ENCODE measurements around the gene SPINT1.

The SPINT1 gene, protein sequence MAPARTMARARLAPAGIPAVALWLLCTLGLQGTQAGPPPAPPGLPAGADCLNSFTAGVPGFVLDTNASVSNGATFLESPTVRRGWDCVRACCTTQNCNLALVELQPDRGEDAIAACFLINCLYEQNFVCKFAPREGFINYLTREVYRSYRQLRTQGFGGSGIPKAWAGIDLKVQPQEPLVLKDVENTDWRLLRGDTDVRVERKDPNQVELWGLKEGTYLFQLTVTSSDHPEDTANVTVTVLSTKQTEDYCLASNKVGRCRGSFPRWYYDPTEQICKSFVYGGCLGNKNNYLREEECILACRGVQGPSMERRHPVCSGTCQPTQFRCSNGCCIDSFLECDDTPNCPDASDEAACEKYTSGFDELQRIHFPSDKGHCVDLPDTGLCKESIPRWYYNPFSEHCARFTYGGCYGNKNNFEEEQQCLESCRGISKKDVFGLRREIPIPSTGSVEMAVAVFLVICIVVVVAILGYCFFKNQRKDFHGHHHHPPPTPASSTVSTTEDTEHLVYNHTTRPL

DNA sequence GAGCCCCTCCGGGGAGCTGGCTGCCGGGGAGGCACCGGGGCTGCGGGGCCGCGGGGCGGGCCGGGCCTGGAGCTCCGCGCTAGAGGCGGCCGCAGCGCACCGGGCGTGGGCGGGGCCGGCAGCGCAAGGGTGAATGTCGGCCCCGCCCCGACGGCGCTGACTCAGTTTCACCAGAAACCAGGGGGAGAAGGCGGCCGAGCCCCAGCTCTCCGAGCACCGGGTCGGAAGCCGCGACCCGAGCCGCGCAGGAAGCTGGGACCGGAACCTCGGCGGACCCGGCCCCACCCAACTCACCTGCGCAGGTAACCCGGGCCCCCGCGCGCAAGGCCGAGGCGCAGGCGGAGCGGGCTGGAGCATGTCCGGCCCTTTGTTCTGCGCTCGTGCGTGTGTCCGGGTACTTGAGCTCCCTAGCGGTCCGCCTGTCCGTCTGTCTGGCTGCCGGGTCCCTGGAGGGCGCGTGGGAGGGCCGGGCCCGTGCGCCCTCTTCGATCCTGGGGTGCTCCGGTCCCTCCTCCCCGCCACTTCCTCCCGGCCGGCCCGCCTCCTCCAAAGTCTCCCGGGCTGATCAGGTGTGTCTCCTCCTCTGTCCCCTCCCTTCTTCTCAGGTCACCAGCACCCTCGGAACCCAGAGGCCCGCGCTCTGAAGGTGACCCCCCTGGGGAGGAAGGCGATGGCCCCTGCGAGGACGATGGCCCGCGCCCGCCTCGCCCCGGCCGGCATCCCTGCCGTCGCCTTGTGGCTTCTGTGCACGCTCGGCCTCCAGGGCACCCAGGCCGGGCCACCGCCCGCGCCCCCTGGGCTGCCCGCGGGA lies at the start of gene SPINT1:
SPINT1 (plus strand) TSS at position 164 of the 811 bp plus-strand sequence; CDS start at position 671, 507 bp downstream.
- intact Hi-C loops (cut with DNase I) = no loop called here
- DNase-seq = peak in 2 of 10 donors; percentile 57 to 79

- intact Hi-C loops (cut with DNase I) = no loop called here
- DNase-seq = no peak
Observed at GRCh38 chr15:40796041-40796440, 47.8 kb upstream of the SPINT1 start.

- intact Hi-C loops (cut with DNase I) = no loop called here
- DNase-seq = peak in 1 of 10 donors; percentile 16
Observed at GRCh38 chr15:40796512-40796911, 47.3 kb upstream of the SPINT1 start.

GRCh38 chr15:40799523-40799922 lies 44.3 kb upstream of the SPINT1 start:
- intact Hi-C loops (cut with DNase I) = no loop called here
- DNase-seq = no peak

GRCh38 chr15:40803076-40803475 lies 40.8 kb upstream of the SPINT1 start:
- intact Hi-C loops (cut with DNase I) = no loop called here
- DNase-seq = no peak

DNA sequence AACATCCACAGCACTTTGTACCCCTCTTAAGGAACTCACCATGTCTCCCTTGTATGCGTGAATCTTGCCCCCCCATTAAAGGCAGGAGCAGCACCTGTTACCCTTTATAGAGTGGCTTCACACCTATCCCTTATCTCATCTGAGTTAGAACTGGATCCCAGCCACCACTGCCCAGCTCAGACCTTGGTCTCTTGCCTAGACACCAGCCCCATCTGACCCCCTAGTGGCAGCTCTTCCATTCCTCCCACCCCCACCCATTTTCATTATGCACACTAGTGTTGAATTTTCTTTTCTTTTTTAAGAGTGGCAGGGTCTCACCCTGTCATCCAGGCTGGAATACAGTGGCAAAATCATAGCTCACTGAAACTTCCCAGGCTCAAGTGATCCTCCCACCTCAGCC lies 40.2 kb upstream of the SPINT1 start:
- intact Hi-C loops (cut with DNase I) = no loop called here
- DNase-seq = peak in 1 of 10 donors; percentile 6

DNA sequence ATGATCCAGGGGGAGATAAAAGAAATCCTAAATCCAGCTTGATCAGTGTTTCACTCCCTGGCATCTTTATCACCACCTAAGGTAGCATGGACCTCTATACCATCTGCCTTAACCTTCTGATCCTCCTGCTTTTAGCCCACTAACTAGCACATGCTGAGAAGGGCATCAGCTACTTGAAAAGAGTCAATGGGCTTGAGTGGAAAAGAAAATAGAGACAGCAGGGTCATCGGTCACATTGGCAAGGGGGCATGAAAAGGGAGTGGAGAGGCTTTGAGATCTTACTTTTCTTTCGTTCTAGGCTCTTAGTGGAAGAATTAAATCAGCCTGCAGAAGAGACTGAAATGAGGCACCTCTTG lies 37.2 kb upstream of the SPINT1 start:
- intact Hi-C loops (cut with DNase I) = loop anchor here (1.0 to 5.0 kb wide), 4 partner anchors 51 to 219 kb away; partner anchors contain the start of genes RMDN3 and VPS18
- no peak for DNase-seq

DNA sequence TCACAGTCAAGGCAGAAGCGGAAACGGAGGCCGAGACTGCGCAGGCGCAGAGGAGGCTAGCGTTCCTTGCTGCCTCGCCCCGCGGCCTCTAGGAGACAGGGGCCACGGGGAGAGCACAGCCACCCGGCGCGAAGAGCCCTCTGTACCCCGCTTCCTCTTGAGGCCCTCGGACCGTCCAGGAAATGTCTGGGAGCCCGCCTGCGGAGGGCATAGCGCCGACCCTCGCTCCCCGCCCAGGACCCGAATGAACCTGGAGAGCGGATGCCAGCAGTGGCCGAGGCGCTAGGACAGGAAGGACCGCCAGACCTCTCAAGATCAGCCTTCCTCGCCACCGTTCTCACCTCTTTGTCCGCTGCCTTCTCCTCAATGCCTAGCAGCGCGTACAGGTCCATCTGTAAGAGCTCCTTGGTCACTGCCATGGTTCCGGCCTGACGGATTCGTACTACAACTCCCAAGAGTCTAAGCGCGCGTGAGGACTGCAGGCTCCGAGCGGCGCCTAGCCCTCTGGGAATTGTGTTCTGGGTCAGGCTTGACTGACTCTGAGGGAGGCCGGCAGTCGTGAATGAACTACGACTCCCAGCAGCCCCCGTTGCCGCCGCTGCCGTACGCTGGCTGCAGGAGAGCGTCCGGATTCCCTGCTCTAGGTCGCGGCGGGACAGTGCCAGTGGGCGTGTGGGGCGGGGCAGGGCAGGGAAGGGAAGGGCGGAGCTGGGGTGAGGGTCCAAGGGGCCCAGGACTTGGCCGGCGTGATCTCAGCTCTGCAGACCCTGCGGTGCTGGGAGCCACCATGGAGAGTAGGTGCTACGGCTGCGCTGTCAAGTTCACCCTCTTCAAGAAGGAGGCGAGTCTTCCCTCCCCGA lies 36.6 kb upstream of the SPINT1 start, which contains the start of the genes DNAJC17 and ZFYVE19:
DNAJC17 (minus strand) TSS at position 446 of the 860 bp plus-strand sequence; CDS start at position 419, 27 bp downstream.
ZFYVE19 (plus strand) TSS at position 62 of the 860 bp plus-strand sequence; CDS start at position 563, 501 bp downstream.
- DNase-seq = peak; percentile 95 to 100 (median 98)
- intact Hi-C loops (cut with DNase I) = loop anchor here (1.0 to 5.0 kb wide), 4 partner anchors 52 to 220 kb away; partner anchors contain the start of genes RMDN3 and VPS18

- DNase-seq = peak in 1 of 10 donors; percentile 29
- intact Hi-C loops (cut with DNase I) = loop anchor here (1.0 to 5.0 kb wide), 4 partner anchors 53 to 221 kb away; partner anchors contain the start of genes RMDN3 and VPS18
Observed at GRCh38 chr15:40807888-40808461, 35.9 kb upstream of the SPINT1 start.

GRCh38 chr15:40808861-40809450 lies 34.9 kb upstream of the SPINT1 start:
- DNase-seq = peak in 1 of 10 donors; percentile 43
- intact Hi-C loops (cut with DNase I) = loop anchor here (5.0 kb wide), 1 partner anchor 222 kb away; no protein-coding TSS in a partner anchor

GRCh38 chr15:40812721-40813425 lies 31.0 kb upstream of the SPINT1 start:
- intact Hi-C loops (cut with DNase I) = no loop called here
- peak in 1 of 10 donors; percentile 66 for DNase-seq

GRCh38 chr15:40815042-40815698 lies 28.7 kb upstream of the SPINT1 start:
- peak in 3 of 10 donors; percentile 19 to 72 (median 24) for DNase-seq

DNA sequence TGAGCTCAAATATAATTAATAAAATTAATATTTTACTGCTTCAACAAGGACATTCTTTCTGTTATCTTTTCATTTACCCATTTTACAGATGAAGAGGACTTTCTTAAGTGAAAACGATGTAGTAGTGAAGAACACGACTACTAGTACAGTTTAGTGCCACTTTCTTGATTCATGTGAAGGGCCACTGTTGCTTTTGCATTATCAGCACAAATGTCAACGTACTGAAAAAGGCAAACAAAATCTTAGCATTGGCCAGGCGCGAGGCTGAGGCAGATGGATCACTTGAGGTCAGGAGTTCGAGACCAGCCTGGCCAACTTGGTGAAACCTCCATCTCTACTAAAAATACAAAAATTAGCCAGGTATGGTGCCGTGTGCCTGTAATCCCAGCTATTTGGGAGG lies 24.8 kb upstream of the SPINT1 start:
- intact Hi-C loops (cut with DNase I) = no loop called here
- no peak for DNase-seq

More at GRCh38 chr15:40815042-40815698, 28.7 kb upstream of the SPINT1 start:
- intact Hi-C loops (cut with DNase I) = no loop called here

GRCh38 chr15:40821195-40821594 lies 22.7 kb upstream of the SPINT1 start:
- intact Hi-C loops (cut with DNase I) = no loop called here

DNA sequence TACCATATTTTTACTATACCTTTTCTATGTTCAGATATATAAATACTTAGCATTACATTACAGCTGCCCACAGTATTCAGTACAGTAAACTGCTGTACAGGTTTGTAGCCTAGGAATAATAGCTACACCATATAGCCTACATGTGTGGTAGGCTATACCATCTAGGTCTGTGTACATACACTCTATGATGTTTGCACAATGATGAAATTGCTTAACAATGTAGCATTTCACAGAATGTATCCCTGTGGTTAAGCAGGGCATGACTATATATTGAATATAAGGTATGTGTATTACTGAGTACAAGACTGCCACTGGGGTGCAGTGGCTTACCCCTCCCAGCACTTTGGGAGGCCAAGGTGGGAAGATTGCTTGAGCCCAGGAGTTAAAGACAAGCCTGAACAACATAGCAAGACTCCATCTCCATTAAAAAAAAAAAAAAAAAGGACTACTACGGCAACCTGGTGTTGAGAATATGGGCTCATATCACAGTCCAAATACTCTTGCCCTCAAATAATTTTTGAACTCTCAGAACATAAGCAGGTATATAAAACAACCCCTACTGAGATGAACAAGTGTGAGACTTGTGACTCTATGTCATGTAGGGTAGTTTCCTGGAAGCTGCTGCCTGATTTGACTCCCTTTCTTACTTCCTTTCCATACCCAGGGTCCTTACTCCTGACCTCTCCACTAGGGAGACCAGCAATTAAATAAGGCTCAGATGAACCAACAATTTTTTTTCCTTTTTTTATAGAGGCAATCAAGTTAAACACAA lies 20.1 kb upstream of the SPINT1 start:
- intact Hi-C loops (cut with DNase I) = no loop called here
- no peak for DNase-seq

More at GRCh38 chr15:40821195-40821594, 22.7 kb upstream of the SPINT1 start:
- DNase-seq = no peak

GRCh38 chr15:40825661-40826422 lies 18.0 kb upstream of the SPINT1 start:
- DNase-seq = no peak
- intact Hi-C loops (cut with DNase I) = no loop called here

Data from posterior cingulate gyrus (tissue), 11 donors.